Measurements from ENCODE around the gene LRRC3C. TPM values are rescaled to one million over a fixed set of nuclear protein-coding genes. Genes with fewer than 3 reads are reported as not detected.

Gene LRRC3C
- total RNA-seq, 1 experiment from 2014 or later = not detected

DNA sequence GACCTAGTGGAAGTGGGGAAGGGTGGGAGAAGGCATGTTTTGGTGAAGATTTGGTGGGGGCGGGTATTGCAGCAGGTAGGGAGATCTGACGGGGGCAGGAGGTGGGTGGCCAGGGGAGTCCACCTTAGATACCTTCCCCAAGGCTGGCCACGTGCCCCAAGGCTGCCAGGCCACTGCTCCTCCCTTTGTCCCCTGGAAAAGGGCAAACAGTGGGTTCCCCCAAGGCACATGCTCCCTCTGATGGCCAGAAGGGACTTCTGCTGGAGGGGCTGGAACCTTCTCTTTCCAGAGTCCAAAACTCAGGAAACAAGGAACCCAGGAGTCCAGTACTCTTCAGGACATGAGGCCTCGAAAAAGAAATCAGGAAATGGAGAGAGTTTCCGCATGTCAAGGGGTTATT is 46.9 kb downstream of the LRRC3C start:
- no peak for DNase-seq (ENCODE audit: low read depth)

DNA sequence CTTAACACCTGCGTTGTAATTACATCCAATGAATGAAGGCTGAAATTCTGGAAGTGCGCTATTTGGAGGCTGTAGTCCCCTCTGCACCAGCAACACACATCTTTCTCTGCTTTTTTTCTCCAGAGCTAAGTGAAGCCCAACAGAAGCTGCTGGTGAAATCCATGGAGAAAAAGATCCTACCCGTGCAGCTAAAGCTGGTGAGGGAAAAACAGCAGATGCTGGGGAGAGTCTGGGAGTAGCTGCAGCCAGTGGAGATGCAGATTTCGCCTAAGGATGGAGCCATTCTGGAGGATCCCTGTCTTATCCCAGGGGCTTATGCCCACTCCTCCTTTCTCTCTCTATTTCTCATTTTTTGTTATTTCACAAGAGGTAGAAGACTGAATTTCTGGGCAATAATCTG is 48.3 kb downstream of the LRRC3C start:
- no peak for DNase-seq (ENCODE audit: low read depth)

DNA sequence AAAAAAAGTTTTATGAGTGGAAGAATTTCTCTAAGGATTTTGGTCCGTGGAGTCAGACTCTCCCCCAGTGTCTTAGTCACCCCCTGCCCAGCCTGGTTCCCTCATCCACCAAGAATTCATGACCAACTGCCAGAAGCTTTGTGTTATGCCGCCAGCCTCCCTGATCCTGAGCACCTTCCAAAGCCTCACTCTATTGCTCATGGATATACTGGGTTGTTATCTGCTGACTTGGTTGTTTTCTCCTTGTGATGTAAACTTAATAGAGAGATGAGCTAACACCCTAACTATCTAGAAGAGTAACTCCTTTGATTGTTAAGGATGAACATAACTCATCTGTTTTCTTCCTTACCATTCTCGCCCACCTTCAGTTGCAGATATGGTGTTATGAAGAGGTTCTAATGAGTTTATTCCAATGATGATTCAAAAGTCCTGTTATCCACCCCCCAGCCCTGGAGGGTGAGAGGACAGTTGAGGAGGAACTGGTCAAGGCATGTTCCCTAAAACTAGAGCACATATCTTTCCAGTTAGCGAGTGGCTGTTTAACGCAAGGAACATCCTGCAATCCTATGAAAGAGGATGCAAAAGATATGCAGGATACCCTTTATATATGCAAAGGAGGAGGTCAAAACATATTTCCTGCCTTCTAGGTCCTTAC is 51.6 kb downstream of the LRRC3C start:
- peak; percentile 48 for DNase-seq (ENCODE audit: low read depth)

GRCh38 chr17:39979893-39980350 is 52.4 kb downstream of the LRRC3C start:
- DNase-seq (ENCODE audit: low read depth) = peak; percentile 40

GRCh38 chr17:39980351-39981206 is 53.0 kb downstream of the LRRC3C start, which contains the start of gene PSMD3:
PSMD3 (plus strand) TSS chr17:39980807; CDS start chr17:39980971, 164 bp downstream.
- DNase-seq (ENCODE audit: low read depth) = peak; percentile 99

DNA sequence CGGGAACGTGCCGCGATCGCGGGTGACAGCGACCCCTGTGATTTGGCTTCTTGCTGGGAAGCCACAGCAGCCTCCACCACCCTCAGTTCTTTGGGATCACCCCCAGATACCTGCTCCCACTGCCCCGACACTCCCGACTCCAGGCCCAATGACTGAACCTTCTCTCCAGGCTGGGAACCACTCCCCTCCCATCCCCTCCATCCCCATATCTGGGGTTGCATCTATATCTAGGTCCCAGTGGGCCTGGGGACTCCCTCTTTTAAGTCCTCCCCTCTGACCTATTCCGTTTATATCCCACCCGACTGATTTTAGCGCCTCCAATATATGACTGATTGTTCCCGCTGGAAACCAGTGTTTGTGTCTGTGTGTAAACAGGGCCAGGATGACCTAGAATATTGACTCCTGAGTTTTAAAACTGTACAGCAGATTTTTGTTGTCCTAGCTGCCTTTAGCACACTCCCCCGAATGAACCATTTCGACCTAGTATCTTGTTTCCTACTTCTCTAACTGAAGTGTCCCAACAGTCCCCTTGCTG is 53.7 kb downstream of the LRRC3C start:
- DNase-seq (ENCODE audit: low read depth) = no peak

- DNase-seq (ENCODE audit: low read depth) = no peak
Observed at GRCh38 chr17:39981766-39982375, 54.3 kb downstream of the LRRC3C start.

- DNase-seq (ENCODE audit: low read depth) = no peak
Observed at GRCh38 chr17:39988206-39988810, 60.8 kb downstream of the LRRC3C start.

DNA sequence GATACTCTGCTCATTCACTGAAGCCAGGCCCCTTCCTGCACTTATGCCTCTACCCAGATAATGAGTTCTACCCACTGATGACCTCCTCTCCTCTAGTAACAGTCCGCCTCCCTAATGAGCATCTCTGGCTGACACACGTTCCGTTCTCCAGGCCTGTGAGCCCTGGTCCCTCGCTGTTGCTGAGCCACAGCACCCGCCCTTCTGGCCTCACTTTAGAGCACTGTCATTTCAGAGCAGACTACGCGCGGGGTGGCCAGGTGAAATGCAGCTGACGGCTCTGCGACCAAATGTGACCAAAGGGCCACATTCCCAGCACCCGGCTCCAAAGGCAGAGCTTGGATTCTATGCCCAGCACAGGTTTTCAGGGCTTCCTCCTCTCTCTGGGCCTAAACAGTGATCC is 66.9 kb downstream of the LRRC3C start:
- DNase-seq (ENCODE audit: low read depth) = no peak

Other genes with a start within 250 kb of the LRRC3C start
- gene PGAP3, start 239.7 kb upstream of the LRRC3C start, total RNA-seq (2014; rRNA removed; shearing (Covaris generic)) = 4.0 and 7.9 TPM in 2 replicates
- gene ERBB2, start 227.7 kb upstream of the LRRC3C start, total RNA-seq (2014; rRNA removed; shearing (Covaris generic)) = 11.2 and 11.5 TPM in 2 replicates
- 49.1 and 59.7 TPM in 2 replicates for gene MIEN1, start 197.2 kb upstream of the LRRC3C start, total RNA-seq (2014; rRNA removed; shearing (Covaris generic))
- gene GRB7, start 189.8 kb upstream of the LRRC3C start, total RNA-seq (2014; rRNA removed; shearing (Covaris generic)) = not detected in 2 replicates
- not detected in 2 replicates for gene IKZF3, start 63.4 kb upstream of the LRRC3C start, total RNA-seq (2014; rRNA removed; shearing (Covaris generic))
- gene ZPBP2, start 59.5 kb upstream of the LRRC3C start, total RNA-seq (2014; rRNA removed; shearing (Covaris generic)) = not detected in 2 replicates
- gene GSDMB, start 9.1 kb upstream of the LRRC3C start, total RNA-seq (2014; rRNA removed; shearing (Covaris generic)) = 0.39 and 0.60 TPM in 2 replicates
- 22.1 and 23.8 TPM in 2 replicates for gene ORMDL3, start 131 bp upstream of the LRRC3C start, total RNA-seq (2014; rRNA removed; shearing (Covaris generic))
- not detected in 2 replicates for gene GSDMA, start 35.3 kb downstream of the LRRC3C start, total RNA-seq (2014; rRNA removed; shearing (Covaris generic))
- gene PSMD3, start 53.1 kb downstream of the LRRC3C start, total RNA-seq (2014; rRNA removed; shearing (Covaris generic)) = 114 and 116 TPM in 2 replicates
- 0.49 TPM in 1 of 2 replicates, not detected in the other for gene CSF3, start 87.7 kb downstream of the LRRC3C start, total RNA-seq (2014; rRNA removed; shearing (Covaris generic))
- 44.9 and 47.8 TPM in 2 replicates for gene MED24, start 126.7 kb downstream of the LRRC3C start, total RNA-seq (2014; rRNA removed; shearing (Covaris generic))
- 16.3 and 20.0 TPM in 2 replicates for gene THRA, start 135.2 kb downstream of the LRRC3C start, total RNA-seq (2014; rRNA removed; shearing (Covaris generic))
- 2.3 and 5.5 TPM in 2 replicates for gene NR1D1, start 172.9 kb downstream of the LRRC3C start, total RNA-seq (2014; rRNA removed; shearing (Covaris generic))
- gene MSL1, start 194.2 kb downstream of the LRRC3C start, total RNA-seq (2014; rRNA removed; shearing (Covaris generic)) = 35.5 and 46.5 TPM in 2 replicates
- gene CASC3, start 212.8 kb downstream of the LRRC3C start, total RNA-seq (2014; rRNA removed; shearing (Covaris generic)) = 23.1 and 37.0 TPM in 2 replicates
- gene RAPGEFL1, start 249.7 kb downstream of the LRRC3C start, total RNA-seq (2014; rRNA removed; shearing (Covaris generic)) = 0.10 and 0.60 TPM in 2 replicates